Keratinocyte (primary cell): ENCODE measurements around the gene KCNH2. TPM values are rescaled to one million over a fixed set of nuclear protein-coding genes. Genes with fewer than 3 reads are reported as not detected.

Source experiments
- DNase-seq: peaks from one replicate; pipeline ENCODE4 v3.0.0-alpha.2; 2011; ENCODE audit warnings: low read depth, missing footprints, low spot score
- FAIRE-seq: peaks from 2 replicates; lab custom pipeline; 2011; peaks lifted over from hg19 to GRCh38; lab: Jason Lieb, UNC
- H2AFZ ChIP-seq: 2 replicates; pipeline ENCODE4 v1.6.0; 2012; ENCODE audit warnings: low read length, control low read depth, inconsistent platforms; ENCODE audit not compliant: control insufficient read depth
- H3K27ac ChIP-seq: 2 replicates; pipeline ENCODE4 v1.5.1; 2011; ENCODE audit warnings: low read length; ENCODE audit not compliant: control insufficient read depth, insufficient read depth
- H3K27me3 ChIP-seq: 3 replicates; pipeline ENCODE4 v1.6.0; 2011; ENCODE audit warnings: low read length; ENCODE audit not compliant: control insufficient read depth, insufficient read depth; ENCODE audit errors: extremely low read depth
- H3K36me3 ChIP-seq, 2 experiments: 2 replicates in 1 of 2; 3 replicates in 1 of 2; pipeline ENCODE4 v1.5.1; 2011; ENCODE audit warnings: low read length in 2 of 2, mild to moderate bottlenecking in 1 of 2; ENCODE audit not compliant: control insufficient read depth in 2 of 2, insufficient read depth in 2 of 2; ENCODE audit errors: extremely low read depth in 1 of 2
- H3K4me1 ChIP-seq: 3 replicates; pipeline ENCODE4 v1.5.1; 2011; ENCODE audit warnings: low read length; ENCODE audit not compliant: control insufficient read depth, insufficient read depth; ENCODE audit errors: extremely low read depth
- H3K4me2 ChIP-seq: 3 replicates; pipeline ENCODE4 v1.6.0; 2011; ENCODE audit warnings: low read depth, low read length; ENCODE audit not compliant: control insufficient read depth, insufficient read depth; ENCODE audit errors: extremely low read depth
- H3K4me3 ChIP-seq, 3 experiments: fragments of 200-600 bp in 1 of 3; sonication (generic) in 1 of 3; 2 replicates in 2 of 3; 3 replicates in 1 of 3; pipeline ENCODE4 v1.5.1; 2011 to 2016; ENCODE audit warnings: low read length in 3 of 3, mild to moderate bottlenecking in 3 of 3, control low read depth in 2 of 3, inconsistent platforms in 1 of 3, low read depth in 1 of 3, mixed read lengths in 1 of 3, mixed run types in 1 of 3, moderate library complexity in 1 of 3; ENCODE audit not compliant: control insufficient read depth in 2 of 3, insufficient read depth in 2 of 3; ENCODE audit errors: extremely low read depth in 1 of 3
- H3K79me2 ChIP-seq: 2 replicates; pipeline ENCODE4 v1.6.0; 2012; ENCODE audit warnings: low read length; ENCODE audit not compliant: control insufficient read depth, insufficient read depth
- H3K9ac ChIP-seq: 3 replicates; pipeline ENCODE4 v1.6.0; 2011; ENCODE audit warnings: low read length; ENCODE audit not compliant: control insufficient read depth, insufficient read depth; ENCODE audit errors: extremely low read depth
- H3K9me1 ChIP-seq: 3 replicates; pipeline ENCODE4 v1.6.0; 2011; ENCODE audit warnings: low read length; ENCODE audit not compliant: control insufficient read depth, insufficient read depth; ENCODE audit errors: extremely low read depth
- H3K9me3 ChIP-seq: 2 replicates; pipeline ENCODE4 v1.5.1; 2012; ENCODE audit warnings: low read depth, low read length; ENCODE audit not compliant: control insufficient read depth
- H4K20me1 ChIP-seq: 3 replicates; pipeline ENCODE4 v1.6.0; 2011; ENCODE audit warnings: low read length; ENCODE audit not compliant: control insufficient read depth, insufficient read depth; ENCODE audit errors: extremely low read depth
- EZH2 ChIP-seq: IDR thresholded peaks from one replicate; pipeline ENCODE4 v1.6.1; 2012; ENCODE audit warnings: inconsistent platforms, mild to moderate bottlenecking, low read length, moderate library complexity
- dilution Hi-C: fragments of 300-500 bp; cut with MboI; formaldehyde crosslinking; loops from one replicate; pipeline ENCODE4 v1.7.0; 2020; ENCODE audit warnings: low sequenced_read_pairs; ENCODE audit not compliant: extremely low pct_ligation_motif_present
- polyA plus RNA-seq, 5 experiments: library from polyadenylated mRNA; depleted of rRNA in 3 of 5; stranded (reverse) in 3 of 5; stranded (forward) in 1 of 5; unstranded in 1 of 5; fragments of >200 nt; gene quantifications; 1 replicate in 1 of 5; 2 replicates in 3 of 5; 3 replicates in 1 of 5; pipeline versions ENCODE4 v1.2.1 to v1.2.3, GENCODE V29; 2011 to 2012; ENCODE audit warnings: missing spikeins in 2 of 5, low read depth in 1 of 5, low replicate concordance in 1 of 5
- TF ChIP-seq, protein P1 (sequence below), 3 experiments: IDR thresholded peaks in 1 of 3; conservative IDR thresholded peaks in 1 of 3; optimal IDR thresholded peaks in 1 of 3; 2 replicates in 2 of 3; 3 replicates in 1 of 3; pipeline versions ENCODE3 to v1.5.1; 2011; ENCODE audit warnings: low read length in 3 of 3, mild to moderate bottlenecking in 3 of 3, moderate library complexity in 2 of 3, control low read depth in 1 of 3, inconsistent platforms in 1 of 3; ENCODE audit not compliant: insufficient read depth in 2 of 3; ENCODE audit errors: extremely low read depth in 1 of 3

KCNH2 gene
- polyA plus RNA-seq, 1 donor (not counting 4 experiments of a cell fraction or from before 2014, with no cell fraction given), result 0.03 TPM

- dilution Hi-C loops, result no loop called here
- Histone ChIP-seq H3K27ac (no peak overlapping the region), H3K4me3 (no peak overlapping the region), H3K27me3 (peaks cover 48% of the 10 kb centered on the region), H3K4me1 (no peaks in the 10 kb centered on the region), H3K9me1 (no peaks in the 10 kb centered on the region), H3K36me3 (no peaks in the 10 kb centered on the region), H4K20me1 (no peaks in the 10 kb centered on the region), H3K9ac (no peak overlapping the region), H3K79me2 (no peaks in the 10 kb centered on the region), H2AFZ (no peak overlapping the region), H3K9me3 (no peaks in the 10 kb centered on the region), H3K4me2 (no peak overlapping the region)
- no peak for TF ChIP-seq EZH2
- TF ChIP-seq, protein P1, sequence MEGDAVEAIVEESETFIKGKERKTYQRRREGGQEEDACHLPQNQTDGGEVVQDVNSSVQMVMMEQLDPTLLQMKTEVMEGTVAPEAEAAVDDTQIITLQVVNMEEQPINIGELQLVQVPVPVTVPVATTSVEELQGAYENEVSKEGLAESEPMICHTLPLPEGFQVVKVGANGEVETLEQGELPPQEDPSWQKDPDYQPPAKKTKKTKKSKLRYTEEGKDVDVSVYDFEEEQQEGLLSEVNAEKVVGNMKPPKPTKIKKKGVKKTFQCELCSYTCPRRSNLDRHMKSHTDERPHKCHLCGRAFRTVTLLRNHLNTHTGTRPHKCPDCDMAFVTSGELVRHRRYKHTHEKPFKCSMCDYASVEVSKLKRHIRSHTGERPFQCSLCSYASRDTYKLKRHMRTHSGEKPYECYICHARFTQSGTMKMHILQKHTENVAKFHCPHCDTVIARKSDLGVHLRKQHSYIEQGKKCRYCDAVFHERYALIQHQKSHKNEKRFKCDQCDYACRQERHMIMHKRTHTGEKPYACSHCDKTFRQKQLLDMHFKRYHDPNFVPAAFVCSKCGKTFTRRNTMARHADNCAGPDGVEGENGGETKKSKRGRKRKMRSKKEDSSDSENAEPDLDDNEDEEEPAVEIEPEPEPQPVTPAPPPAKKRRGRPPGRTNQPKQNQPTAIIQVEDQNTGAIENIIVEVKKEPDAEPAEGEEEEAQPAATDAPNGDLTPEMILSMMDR (optimal IDR thresholded peaks at IDR 0.05 in 1 of 3, IDR thresholded peaks at IDR 0.05 in 1 of 3, conservative IDR thresholded peaks at IDR 0.05 in 1 of 3; ENCODE audit: extremely low read depth in 1 of 3, insufficient read depth in 2 of 3, low read length in 3 of 3), result no peak
- FAIRE-seq (no peak), DNase-seq (no peak)
These were observed 15.9 kb downstream of the KCNH2 start for GRCh38 chr7:150962290-150962552.

DNA sequence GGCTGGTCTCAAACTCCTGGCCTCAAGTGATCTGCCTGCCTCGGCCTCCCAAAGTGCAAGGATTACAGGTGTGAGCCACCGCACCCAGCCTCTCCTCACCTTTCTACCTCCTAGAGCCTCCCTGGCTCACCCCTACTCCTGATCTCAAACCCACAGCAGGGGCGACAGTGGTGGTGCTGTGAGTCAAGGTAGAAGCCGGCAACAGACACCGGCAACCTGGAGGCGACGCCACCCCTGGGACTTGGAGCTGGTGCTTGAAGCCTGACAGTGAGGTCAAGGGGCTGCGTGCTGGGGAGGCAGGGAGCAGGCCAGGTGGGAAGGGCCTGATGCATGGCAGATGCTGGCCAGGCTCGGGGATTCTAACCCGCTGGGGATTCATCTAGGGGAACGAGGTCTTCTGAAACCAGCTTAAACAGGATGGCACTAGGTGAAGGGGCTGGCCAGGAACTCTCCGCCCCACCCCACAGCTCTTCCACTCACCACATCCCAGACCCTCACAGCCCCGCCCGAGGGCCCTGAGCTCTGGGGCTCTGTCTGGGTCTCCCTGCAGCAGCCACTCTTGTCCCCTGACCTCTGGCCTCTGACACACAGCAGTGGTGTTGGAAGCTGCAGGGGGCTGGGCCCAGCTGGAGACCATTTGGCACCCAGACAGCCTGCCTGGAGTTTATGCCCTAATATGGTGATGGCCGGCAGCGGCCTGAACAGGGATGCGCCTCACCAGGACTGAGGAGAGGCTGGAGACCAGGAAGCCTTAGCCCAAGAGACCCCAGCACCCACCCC lies 16.4 kb downstream of the KCNH2 start:
- DNase-seq (no peak), FAIRE-seq (no peak)
- Histone ChIP-seq H3K9ac (no peak overlapping the region), H4K20me1 (no peaks in the 10 kb centered on the region), H3K9me1 (no peaks in the 10 kb centered on the region), H2AFZ (no peak overlapping the region), H3K27ac (no peak overlapping the region), H3K4me1 (no peaks in the 10 kb centered on the region), H3K9me3 (no peaks in the 10 kb centered on the region), H3K36me3 (no peaks in the 10 kb centered on the region), H3K79me2 (no peaks in the 10 kb centered on the region), H3K4me2 (no peak overlapping the region), H3K27me3 (peaks cover 53% of the 10 kb centered on the region), H3K4me3 (no peak overlapping the region)
- dilution Hi-C loops, result no loop called here
- TF ChIP-seq, protein P1 (optimal IDR thresholded peaks at IDR 0.05 in 1 of 3, IDR thresholded peaks at IDR 0.05 in 1 of 3, conservative IDR thresholded peaks at IDR 0.05 in 1 of 3; ENCODE audit: extremely low read depth in 1 of 3, insufficient read depth in 2 of 3, low read length in 3 of 3), result no peak
- TF ChIP-seq EZH2, result no peak
